Rectal smooth muscle tissue (tissue), 1 donor: ENCODE results near the gene LASP1NB.
A peak's percentile ranks its signal among the peaks of the same experiment; 100 is the strongest.

Experiments used
- H3K27ac ChIP-seq: one replicate; pipeline ENCODE4 v1.7.0; 2013; ENCODE audit warnings: low read depth, low read length, inconsistent platforms
- H3K27me3 ChIP-seq: one replicate; pipeline ENCODE4 v1.7.0; 2013; ENCODE audit warnings: low read length; ENCODE audit not compliant: control insufficient read depth, insufficient read depth
- H3K36me3 ChIP-seq: one replicate; pipeline ENCODE4 v1.7.0; 2013; ENCODE audit warnings: low read length; ENCODE audit not compliant: control insufficient read depth, insufficient read depth
- H3K4me1 ChIP-seq: one replicate; pipeline ENCODE4 v1.7.0; 2013; ENCODE audit warnings: low read length; ENCODE audit not compliant: control insufficient read depth, insufficient read depth
- H3K4me3 ChIP-seq: one replicate; pipeline ENCODE4 v1.7.0; 2013; ENCODE audit warnings: low read length
- H3K9ac ChIP-seq: one replicate; pipeline ENCODE4 v1.7.0; 2013; ENCODE audit warnings: low read length

The LASP1NB gene

GRCh38 chr17:38925263-38925995, at the start of gene LASP1NB:
Gene LASP1NB, plus strand, starts transcription at chr17:38925614.
- Histone ChIP-seq H3K36me3 (no peaks in the 10 kb centered on the region), H3K27ac (no peak within 1 kb of the TSS), H3K4me1 (peaks cover 28% of the 10 kb centered on the region), H3K27me3 (no peaks in the 10 kb centered on the region), H3K9ac (no peak within 1 kb of the TSS), H3K4me3 (peak within 1 kb of the TSS; percentile 51)

- no peak overlapping the region for H3K4me3 ChIP-seq
- H3K9ac ChIP-seq: no peak overlapping the region
- no peak overlapping the region for H3K27ac ChIP-seq
- peaks cover 52% of the 10 kb centered on the region for H3K4me1 ChIP-seq
- H3K27me3 ChIP-seq: no peaks in the 10 kb centered on the region
- H3K36me3 ChIP-seq: peaks cover 22% of the 10 kb centered on the region
Measured at GRCh38 chr17:38877130-38877851, 48.1 kb upstream of the LASP1NB start.

- peak overlapping the region; percentile 13 for H3K4me3 ChIP-seq
- peaks cover 37% of the 10 kb centered on the region for H3K4me1 ChIP-seq
- H3K36me3 ChIP-seq: peaks cover 16% of the 10 kb centered on the region
- no peak overlapping the region for H3K9ac ChIP-seq
- H3K27me3 ChIP-seq: no peaks in the 10 kb centered on the region
- peak overlapping the region; percentile 41 for H3K27ac ChIP-seq
Measured at GRCh38 chr17:38879878-38880665, 45.3 kb upstream of the LASP1NB start.

- H3K4me3 ChIP-seq: peak overlapping the region; percentile 3
- H3K27me3 ChIP-seq: no peaks in the 10 kb centered on the region
- peak overlapping the region; percentile 41 for H3K27ac ChIP-seq
- no peak overlapping the region for H3K9ac ChIP-seq
- peaks cover 43% of the 10 kb centered on the region for H3K4me1 ChIP-seq
- peaks cover 16% of the 10 kb centered on the region for H3K36me3 ChIP-seq
Measured at GRCh38 chr17:38881600-38882191, 43.7 kb upstream of the LASP1NB start.

- H3K4me3 ChIP-seq: no peak overlapping the region
- H3K4me1 ChIP-seq: peaks cover 39% of the 10 kb centered on the region
- H3K27me3 ChIP-seq: no peaks in the 10 kb centered on the region
- no peak overlapping the region for H3K27ac ChIP-seq
- no peak overlapping the region for H3K9ac ChIP-seq
- H3K36me3 ChIP-seq: peaks cover 17% of the 10 kb centered on the region
Measured at GRCh38 chr17:38882870-38883269, 42.5 kb upstream of the LASP1NB start.

GRCh38 chr17:38883592-38884526, 41.6 kb upstream of the LASP1NB start:
- Histone ChIP-seq H3K27me3 (no peaks in the 10 kb centered on the region), H3K36me3 (peaks cover 8% of the 10 kb centered on the region), H3K4me3 (no peak overlapping the region), H3K4me1 (peaks cover 39% of the 10 kb centered on the region), H3K27ac (peak overlapping the region; percentile 19), H3K9ac (no peak overlapping the region)

- Histone ChIP-seq H3K36me3 (peaks cover 13% of the 10 kb centered on the region), H3K27ac (no peak overlapping the region), H3K9ac (no peak overlapping the region), H3K4me1 (peaks cover 35% of the 10 kb centered on the region), H3K27me3 (no peaks in the 10 kb centered on the region), H3K4me3 (no peak overlapping the region)
Measured at GRCh38 chr17:38885044-38885727, 40.2 kb upstream of the LASP1NB start.

- Histone ChIP-seq H3K4me3 (no peak overlapping the region), H3K27ac (no peak overlapping the region), H3K9ac (no peak overlapping the region), H3K36me3 (peaks cover 16% of the 10 kb centered on the region), H3K4me1 (peaks cover 28% of the 10 kb centered on the region), H3K27me3 (no peaks in the 10 kb centered on the region)
Measured at GRCh38 chr17:38885728-38886642, 39.4 kb upstream of the LASP1NB start.

- no peaks in the 10 kb centered on the region for H3K27me3 ChIP-seq
- peaks cover 20% of the 10 kb centered on the region for H3K36me3 ChIP-seq
- H3K4me3 ChIP-seq: no peak overlapping the region
- peaks cover 22% of the 10 kb centered on the region for H3K4me1 ChIP-seq
- no peak overlapping the region for H3K27ac ChIP-seq
- H3K9ac ChIP-seq: no peak overlapping the region
Measured at GRCh38 chr17:38886643-38887010, 38.8 kb upstream of the LASP1NB start.

GRCh38 chr17:38888842-38889241, 36.6 kb upstream of the LASP1NB start:
- H3K27ac ChIP-seq: no peak overlapping the region
- H3K4me1 ChIP-seq: peaks cover 15% of the 10 kb centered on the region
- H3K36me3 ChIP-seq: peaks cover 33% of the 10 kb centered on the region
- H3K27me3 ChIP-seq: no peaks in the 10 kb centered on the region
- H3K4me3 ChIP-seq: no peak overlapping the region
- no peak overlapping the region for H3K9ac ChIP-seq
